SK-N-SH (cell line): ENCODE measurements around the gene NOTCH4. TPM values are rescaled to one million over a fixed set of nuclear protein-coding genes. Genes with fewer than 3 reads are reported as not detected.
A peak's percentile ranks its signal among the peaks of the same experiment; 100 is the strongest.

ENCODE experiments used
- CTCF ChIA-PET: fragments of 300-600, 350-600 bp; formaldehyde crosslinking; extraction: SDS; loops from one replicate; lab custom pipeline; 2021; lab: Yijun Ruan, JAX
- POLR2A ChIA-PET: fragments of 350-600 bp; sonication (Branson Sonifier 250); formaldehyde crosslinking; extraction: SDS; loops from one replicate; lab custom pipeline; 2020; ENCODE audit warnings: antibody characterized with exemption, inconsistent platforms; lab: Yijun Ruan, JAX
- DNase-seq: peaks from one replicate; pipeline ENCODE4 v3.0.0; 2012
- H2AFZ ChIP-seq: fragments of 200-600 bp; sonication (generic); 2 replicates; pipeline ENCODE4 v1.8.1; 2016; ENCODE audit warnings: antibody characterized with exemption, mild to moderate bottlenecking, low read depth
- H3F3A ChIP-seq: fragments of 200-600 bp; sonication (generic); replicated peaks from 2 replicates; pipeline ENCODE3; 2016; ENCODE audit warnings: antibody characterized with exemption, mild to moderate bottlenecking; ENCODE audit not compliant: insufficient read depth
- H3K27ac ChIP-seq, 2 experiments: fragments of 200-500 bp in 1 of 2; fragments of 200-600 bp in 1 of 2; sonication (Bioruptor generic) in 1 of 2; sonication (generic), shearing (Covaris generic) in 1 of 2; 2 replicates each; pipeline versions ENCODE4 v1.5.1 to v1.6.1; 2014 to 2016; ENCODE audit warnings: low read depth in 2 of 2, inconsistent platforms in 1 of 2, low read length in 1 of 2, mild to moderate bottlenecking in 1 of 2, mixed read lengths in 1 of 2
- H3K27me3 ChIP-seq: fragments of 200-600 bp; sonication (generic), shearing (Covaris generic); 2 replicates; pipeline ENCODE4 v1.6.1; 2016; ENCODE audit warnings: mixed run types; ENCODE audit not compliant: insufficient read depth
- H3K36me3 ChIP-seq, 2 experiments: fragments of 200-500 bp in 1 of 2; fragments of 200-600 bp in 1 of 2; sonication (Bioruptor generic) in 1 of 2; sonication (generic) in 1 of 2; replicated peaks in 1 of 2; 2 replicates each; pipeline versions ENCODE3 to v1.5.1; 2014 to 2016; ENCODE audit warnings: low read length in 1 of 2, mild to moderate bottlenecking in 1 of 2; ENCODE audit not compliant: insufficient read depth in 2 of 2, control insufficient read depth in 1 of 2
- H3K4me1 ChIP-seq, 2 experiments: fragments of 200-500 bp in 1 of 2; fragments of 200-600 bp in 1 of 2; sonication (Bioruptor generic) in 1 of 2; sonication (generic), shearing (Covaris generic) in 1 of 2; 2 replicates each; pipeline versions ENCODE4 v1.5.1 to v1.6.1; 2014 to 2016; ENCODE audit warnings: low read depth in 1 of 2, low read length in 1 of 2, mixed run types in 1 of 2; ENCODE audit not compliant: insufficient read depth in 2 of 2, control insufficient read depth in 1 of 2
- H3K4me2 ChIP-seq: fragments of 200-600 bp; sonication (generic), shearing (Covaris generic); 2 replicates; pipeline ENCODE4 v1.6.1; 2017; ENCODE audit warnings: mixed run types
- H3K4me3 ChIP-seq, 2 experiments: fragments of 200-500 bp in 1 of 2; fragments of 200-600 bp in 1 of 2; sonication (Bioruptor generic) in 1 of 2; sonication (generic), shearing (Covaris generic) in 1 of 2; 2 replicates each; pipeline versions ENCODE4 v1.5.1 to v1.8.1; 2014 to 2016; ENCODE audit warnings: low read depth in 2 of 2, inconsistent platforms in 1 of 2, low read length in 1 of 2, mild to moderate bottlenecking in 1 of 2, mixed read lengths in 1 of 2, moderate library complexity in 1 of 2
- H3K79me2 ChIP-seq: fragments of 200-600 bp; sonication (generic); 2 replicates; pipeline ENCODE4 v1.8.1; 2017; ENCODE audit warnings: mild to moderate bottlenecking; ENCODE audit not compliant: insufficient read depth
- H3K9ac ChIP-seq: fragments of 200-600 bp; sonication (generic); 2 replicates; pipeline ENCODE4 v1.6.1; 2017; ENCODE audit warnings: mixed run types
- H3K9me2 ChIP-seq: fragments of 200-600 bp; sonication (generic); 2 replicates; pipeline ENCODE4 v1.6.1; 2017; ENCODE audit warnings: mixed run types
- H3K9me3 ChIP-seq: fragments of 200-600 bp; sonication (generic); 2 replicates; pipeline ENCODE4 v1.6.1; 2017; ENCODE audit warnings: mixed run types, mild to moderate bottlenecking, moderate library complexity
- H4K20me1 ChIP-seq: fragments of 200-600 bp; sonication (generic); 2 replicates; pipeline ENCODE4 v1.6.1; 2017; ENCODE audit warnings: mild to moderate bottlenecking, mixed run types; ENCODE audit not compliant: insufficient read depth
- EZH2phosphoT487 ChIP-seq: fragments of 200-600 bp; sonication (generic); IDR thresholded peaks from 2 replicates; pipeline ENCODE4 v1.6.1; 2017; ENCODE audit warnings: low read depth, mixed run types, mild to moderate bottlenecking, antibody characterized with exemption, moderate library complexity, borderline replicate concordance
- POLR2AphosphoS5 ChIP-seq: IDR thresholded peaks from 2 replicates; pipeline ENCODE4 v1.6.1; 2012; ENCODE audit warnings: low read depth, low read length
- RFX5 ChIP-seq: IDR thresholded peaks from 2 replicates; pipeline ENCODE4 v1.6.1; 2012; ENCODE audit warnings: mild to moderate bottlenecking, improper control_type of control experiment, low read length
- TAF1 ChIP-seq: IDR thresholded peaks from 2 replicates; pipeline ENCODE4 v1.6.1; 2012; ENCODE audit warnings: low read depth, mild to moderate bottlenecking, low read length, moderate library complexity, borderline replicate concordance
- TCF12 ChIP-seq: IDR thresholded peaks from 2 replicates; pipeline ENCODE4 v1.4.0; 2012
- YY1 ChIP-seq: IDR thresholded peaks from 2 replicates; pipeline ENCODE4 v1.4.0; 2012; ENCODE audit warnings: low read depth, mild to moderate bottlenecking
- WGBS: methylation state at CpG from one replicate; pipeline ENCODE4 v1.1.6; 2017; ENCODE audit warnings: low lambda C conversion rate; 5-methylcytosine and 5-hydroxymethylcytosine counted together
- polyA plus RNA-seq, 3 experiments: library from polyadenylated mRNA; depleted of rRNA; stranded (reverse); fragments of >200 nt; gene quantifications; 2 replicates each; pipeline ENCODE4 v1.2.3, GENCODE V29; 2012
- TF ChIP-seq, protein P1 (sequence below): fragments of 150-350 bp; IDR thresholded peaks from 2 replicates; pipeline ENCODE4 v1.6.1; 2016; ENCODE audit warnings: mild to moderate bottlenecking, low read depth, low read length

The NOTCH4 gene
- polyA plus RNA-seq, 1 of the 3 experiments (the other 2 are of a cell fraction) = 2.5 TPM

GRCh38 chr6:32153564-32154513 lies 70.0 kb downstream of the NOTCH4 start, which contains the start of gene PPT2 (continued):
- 0 out of 2 replicates have a peak, but pooled peaks have one; percentile 55 for TF ChIP-seq YY1
- TF ChIP-seq, protein P1, sequence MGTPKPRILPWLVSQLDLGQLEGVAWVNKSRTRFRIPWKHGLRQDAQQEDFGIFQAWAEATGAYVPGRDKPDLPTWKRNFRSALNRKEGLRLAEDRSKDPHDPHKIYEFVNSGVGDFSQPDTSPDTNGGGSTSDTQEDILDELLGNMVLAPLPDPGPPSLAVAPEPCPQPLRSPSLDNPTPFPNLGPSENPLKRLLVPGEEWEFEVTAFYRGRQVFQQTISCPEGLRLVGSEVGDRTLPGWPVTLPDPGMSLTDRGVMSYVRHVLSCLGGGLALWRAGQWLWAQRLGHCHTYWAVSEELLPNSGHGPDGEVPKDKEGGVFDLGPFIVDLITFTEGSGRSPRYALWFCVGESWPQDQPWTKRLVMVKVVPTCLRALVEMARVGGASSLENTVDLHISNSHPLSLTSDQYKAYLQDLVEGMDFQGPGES = no peak
- peak; percentile 64; the same call in 1 of the 2 replicates for TF ChIP-seq POLR2AphosphoS5
- TF ChIP-seq, all 33 proteins: peak for 15

DNA sequence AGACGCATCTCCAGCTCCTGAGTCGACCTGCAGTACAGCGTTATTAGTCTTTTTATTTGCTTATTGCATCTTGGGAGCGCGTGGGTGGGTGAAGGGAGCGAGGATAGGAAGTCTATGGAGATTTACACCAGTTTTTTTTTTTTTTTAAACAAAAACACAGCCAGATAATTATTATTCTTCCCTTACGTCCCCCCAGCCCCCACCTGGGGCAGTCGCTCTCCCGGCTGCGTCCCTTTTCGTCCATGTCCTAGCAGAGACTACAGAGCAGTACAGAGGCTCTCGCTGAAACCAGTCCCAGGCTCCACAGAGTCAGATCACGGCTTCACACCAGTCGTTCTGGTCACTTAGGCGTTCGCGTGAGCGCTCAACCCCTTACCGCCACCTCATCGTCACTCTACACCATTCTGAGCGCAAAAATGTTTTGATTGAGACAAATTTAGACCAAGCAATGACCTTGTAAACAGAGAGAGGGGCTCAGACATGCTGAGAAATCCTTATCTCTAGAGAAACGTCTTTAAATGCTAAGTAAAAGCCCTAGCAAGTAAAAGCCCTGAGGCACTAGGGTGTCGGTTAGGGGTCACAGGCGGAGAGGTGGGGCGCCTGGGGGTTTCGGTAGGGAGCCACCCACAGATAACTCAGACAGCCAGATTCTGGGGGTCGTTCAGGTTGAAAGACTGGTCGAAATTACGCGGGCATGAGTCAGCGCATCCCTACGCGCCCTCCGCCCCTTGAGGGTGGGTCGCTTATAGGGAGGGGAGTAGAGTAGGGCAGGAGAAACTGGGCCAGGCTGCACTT lies 70.9 kb downstream of the NOTCH4 start:
- Histone ChIP-seq H3K9me2 (no peaks in the 10 kb centered on the region), H3K4me3 (peak overlapping the region; percentile 75 to 81), H3K4me2 (peak overlapping the region; percentile 94)
- TF ChIP-seq TCF12 = no peak
- no peak for TF ChIP-seq YY1
- TF ChIP-seq TAF1 = no peak
- no peak for TF ChIP-seq RFX5
- no peak for TF ChIP-seq EZH2phosphoT487
- TF ChIP-seq, all 33 proteins: peak for 0
- Histone ChIP-seq H3K4me1 (peaks cover 13 to 31% of the 10 kb centered on the region in 2 experiments; a peak in 3 of 4 replicates), H3K9me3 (no peaks in the 10 kb centered on the region), H3K9ac (peak overlapping the region; percentile 84), H2AFZ (peak overlapping the region; percentile 87), H3K27ac (peak overlapping the region; percentile 86 to 95), H3K36me3 (peaks cover 5 to 13% of the 10 kb centered on the region in 2 experiments), H3K27me3 (no peaks in the 10 kb centered on the region), H3F3A (peaks cover 4% of the 10 kb centered on the region), H4K20me1 (no peaks in the 10 kb centered on the region), H3K79me2 (peaks cover 19% of the 10 kb centered on the region)
- peak; percentile 74 for DNase-seq
- POLR2A ChIA-PET = interaction anchor here (0.6 kb wide), 1 partner anchor 23 kb away, joined by 3 read pairs; the partner anchor contains the start of gene FKBPL
- WGBS = 33% methylated on average over 35 of the region's 35 CpGs
- CTCF ChIA-PET = interaction anchor here (0.7 to 1.0 kb wide), 3 partner anchors 13 to 111 kb away, joined by 3 to 4 read pairs (median 4); no protein-coding TSS in a partner anchor
